Activated CD4-positive, alpha-beta T cell treated with anti-CD3 and anti-CD28 coated beads for 24 hours (primary cell): ENCODE data around the gene MICU1.
A peak's percentile ranks its signal among the peaks of the same experiment; 100 is the strongest.
"Not testable (repeated sequence)": the region's sequence is repeated elsewhere in the genome, so short reads cannot be mapped to it uniquely, and the experiment has no call there.

Experiments used
- DNase-seq, 2 donors: peaks; one replicate each; pipeline ENCODE4 v3.0.0-alpha.2; 2020; ENCODE audit warnings: low read depth in 2 of 2

MICU1 gene

DNA sequence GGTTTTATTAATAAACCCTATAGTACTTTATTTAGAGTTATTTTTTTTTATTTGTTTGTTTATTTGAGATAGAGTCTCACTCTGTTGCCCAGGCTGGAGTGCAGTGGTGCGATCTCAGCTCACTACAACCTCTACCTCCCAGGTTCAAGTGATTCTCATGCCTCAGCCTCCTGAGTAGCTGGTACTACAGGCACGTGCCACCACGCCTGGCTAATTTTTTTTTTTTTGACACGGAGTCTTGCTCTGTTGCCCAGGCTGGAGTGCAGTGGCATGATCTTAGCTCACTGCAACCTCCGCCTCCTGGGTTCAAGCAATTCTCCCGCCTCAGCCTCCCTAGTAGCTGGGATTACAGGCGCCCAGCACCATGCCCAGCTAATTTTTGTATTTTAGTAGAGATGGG is 279.8 kb downstream of the MICU1 start:
- DNase-seq: not testable (repeated sequence)

DNA sequence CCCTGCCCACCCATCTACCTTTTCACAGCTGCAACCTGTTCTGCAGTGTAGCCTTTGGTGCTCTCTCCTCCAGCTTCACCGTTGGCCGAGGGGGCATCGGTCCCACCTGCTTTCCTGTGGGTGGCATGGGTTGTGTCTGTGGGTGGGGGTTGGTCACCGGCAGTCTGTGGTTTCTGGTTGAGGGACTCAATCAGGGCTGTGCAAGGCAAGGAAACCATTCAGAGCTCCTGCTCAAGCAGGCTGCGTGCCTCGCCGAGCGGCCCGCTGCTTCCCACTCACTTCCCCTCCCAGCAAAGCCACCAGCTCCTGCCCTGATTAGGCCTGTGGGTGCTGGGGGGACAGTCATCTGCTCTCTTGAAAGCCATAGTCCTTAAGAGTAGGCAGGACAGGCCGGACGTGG is 280.9 kb downstream of the MICU1 start:
- DNase-seq: no peak

DNA sequence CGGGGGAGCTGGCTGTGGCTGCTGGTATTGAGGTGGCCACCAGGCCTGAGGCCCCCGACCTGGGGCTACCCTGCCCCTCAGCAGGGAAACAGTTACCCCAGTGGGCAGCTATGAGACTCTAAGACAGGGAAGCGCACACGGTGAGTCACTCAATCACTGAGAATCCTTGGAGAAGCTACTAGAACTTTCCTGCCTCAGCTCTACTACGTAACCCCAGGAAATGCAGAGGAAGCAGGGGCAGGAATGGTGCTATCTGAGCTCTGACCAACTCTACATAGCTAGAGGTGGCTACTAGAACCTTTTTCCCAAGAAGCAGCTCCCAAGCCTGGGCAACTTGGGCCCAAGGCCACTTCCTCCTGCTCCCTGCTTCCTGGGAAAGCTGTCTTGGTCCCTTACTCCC is 283.0 kb downstream of the MICU1 start:
- DNase-seq: no peak

DNA sequence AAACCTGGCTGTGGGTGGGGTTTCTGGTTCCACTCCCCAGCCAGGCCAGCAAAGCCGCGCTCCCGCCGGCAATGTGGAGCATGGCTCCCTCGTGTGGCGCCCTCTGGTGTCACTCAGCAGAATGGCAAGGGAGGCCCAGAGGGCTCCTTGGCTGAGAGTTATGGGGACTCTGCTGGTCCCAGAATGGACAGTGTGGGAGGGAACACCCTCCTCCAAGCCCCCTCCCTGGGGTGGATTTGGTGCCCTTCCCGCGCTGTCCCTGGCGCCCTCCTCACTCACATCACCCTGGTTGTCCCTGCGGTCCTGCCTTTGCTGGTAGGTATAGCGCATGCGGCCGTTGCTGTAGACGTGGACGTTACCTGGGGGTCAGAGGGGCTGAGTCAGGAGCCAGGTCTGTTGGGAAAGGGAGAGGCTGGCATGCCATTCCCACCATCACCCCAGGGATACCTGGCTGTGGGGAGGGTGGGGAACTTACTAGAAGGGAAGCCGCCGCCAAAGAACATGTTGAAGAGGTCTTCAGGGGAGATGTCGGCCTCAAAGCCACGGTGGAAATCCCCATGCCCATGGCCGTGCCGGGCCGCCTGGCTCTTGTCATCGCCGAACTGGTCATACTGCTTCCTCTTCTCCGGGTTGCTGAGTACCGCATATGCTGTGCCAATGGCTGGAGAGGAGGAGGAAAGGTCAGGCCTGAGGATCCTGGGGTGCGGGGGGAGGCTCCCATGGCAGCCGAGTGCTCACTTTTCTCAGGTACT is 285.2 kb downstream of the MICU1 start:
- DNase-seq: peak; percentile 66 to 74

DNA sequence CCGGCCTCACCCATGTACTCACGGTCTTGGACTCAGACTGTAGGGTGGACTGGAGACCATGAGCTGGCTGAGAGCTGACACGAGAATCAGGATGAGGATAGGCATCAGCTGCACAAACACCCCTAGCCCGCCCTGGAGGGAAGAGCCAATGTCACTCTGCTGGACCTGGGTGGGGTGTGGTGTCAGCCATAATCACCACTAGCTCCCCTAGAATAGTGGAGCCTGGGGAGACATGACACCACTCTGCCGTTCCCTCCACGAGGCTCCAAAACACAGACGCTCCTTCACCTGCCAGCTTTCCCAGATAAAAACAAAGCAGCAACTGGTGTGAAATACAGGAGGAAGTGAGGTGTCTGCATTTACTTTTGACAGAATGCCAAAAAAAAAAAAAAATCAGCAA is 287.7 kb downstream of the MICU1 start:
- DNase-seq: no peak

GRCh38 chr10:72337722-72338121 is 288.2 kb downstream of the MICU1 start:
- no peak for DNase-seq

GRCh38 chr10:72337039-72337629 is 288.7 kb downstream of the MICU1 start:
- DNase-seq: peak in 1 of 2 donors; percentile 60

DNA sequence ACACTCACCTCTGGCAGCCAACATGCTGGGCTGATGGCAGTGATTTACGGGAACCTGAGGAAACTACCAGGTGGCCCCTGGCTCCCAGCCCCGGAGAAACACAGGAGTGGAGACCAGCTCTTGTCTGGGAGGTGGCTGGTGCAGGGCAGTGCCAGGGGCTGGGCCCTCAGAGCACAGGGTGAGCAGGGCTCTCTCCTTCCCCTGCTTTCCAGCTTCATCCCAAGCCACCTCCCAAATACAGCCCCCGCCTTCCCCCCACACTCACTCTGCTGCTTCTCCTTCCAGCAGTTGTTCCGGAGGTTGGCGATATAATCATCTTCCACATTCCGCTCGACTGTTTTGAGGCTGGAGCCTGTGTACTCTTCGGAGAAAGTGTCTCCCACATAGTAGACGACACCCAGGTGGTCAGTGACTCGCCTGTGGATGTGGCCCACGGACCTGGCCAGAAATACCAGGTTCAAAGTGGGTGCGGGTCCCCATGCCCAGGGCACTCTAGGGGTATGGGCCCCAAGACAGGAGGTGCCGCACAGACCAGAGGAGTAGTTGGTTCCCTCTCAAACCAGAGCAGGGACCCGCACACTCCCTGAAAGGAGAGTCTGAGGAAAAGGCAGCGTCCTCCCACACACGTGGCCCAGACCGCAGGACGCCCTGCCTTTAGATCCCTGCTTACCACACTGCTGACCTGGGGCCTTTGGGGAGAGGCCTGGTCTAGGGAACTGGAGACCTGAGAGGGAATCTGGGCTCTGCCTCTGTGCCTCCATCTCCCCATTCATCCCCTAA is 289.4 kb downstream of the MICU1 start:
- DNase-seq: no peak

DNA sequence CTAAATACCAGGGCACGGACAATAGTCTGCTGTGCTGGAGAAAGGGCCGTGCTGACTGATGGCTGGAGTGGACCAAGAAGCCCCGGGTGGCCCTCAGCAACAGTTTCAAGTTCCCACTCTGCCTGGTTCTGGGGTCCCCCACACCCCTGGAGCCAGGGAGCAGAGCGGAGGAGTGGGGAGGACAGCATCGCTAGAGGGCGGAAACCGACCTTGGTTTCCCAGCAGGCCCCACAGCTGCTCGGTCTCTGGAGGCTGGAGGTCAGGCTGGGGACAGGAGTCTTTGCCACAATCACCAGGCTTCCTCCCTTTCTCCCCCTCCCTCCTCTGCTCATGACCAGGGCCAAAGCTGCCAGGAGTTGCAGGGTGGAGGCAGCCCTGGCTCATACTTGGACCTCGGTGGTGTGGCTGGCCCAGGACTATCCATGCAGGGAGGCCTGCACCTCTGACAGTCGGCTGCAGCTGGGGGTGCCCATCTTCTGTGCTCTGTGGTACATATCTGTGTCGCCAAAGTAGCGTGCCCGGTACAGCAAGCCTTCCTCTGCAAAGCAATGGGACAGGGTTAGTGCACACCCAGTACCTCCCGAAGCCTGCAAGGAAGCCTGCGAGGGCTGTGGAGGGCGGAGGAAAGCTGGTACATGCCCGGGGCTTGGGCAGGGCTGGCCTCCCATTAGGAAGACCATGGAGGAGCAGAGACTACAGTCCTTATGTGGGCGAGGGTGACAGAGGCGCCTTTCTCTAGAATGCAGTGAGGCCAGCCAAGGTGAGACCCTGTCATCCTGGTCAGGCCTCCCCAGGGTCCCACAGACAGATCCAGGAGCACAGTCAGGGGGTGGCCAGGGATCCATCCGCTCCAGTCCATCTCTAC is 290.3 kb downstream of the MICU1 start:
- no peak for DNase-seq

GRCh38 chr10:72334825-72335393 is 291.0 kb downstream of the MICU1 start:
- peak in 1 of 2 donors; percentile 70 for DNase-seq

DNA sequence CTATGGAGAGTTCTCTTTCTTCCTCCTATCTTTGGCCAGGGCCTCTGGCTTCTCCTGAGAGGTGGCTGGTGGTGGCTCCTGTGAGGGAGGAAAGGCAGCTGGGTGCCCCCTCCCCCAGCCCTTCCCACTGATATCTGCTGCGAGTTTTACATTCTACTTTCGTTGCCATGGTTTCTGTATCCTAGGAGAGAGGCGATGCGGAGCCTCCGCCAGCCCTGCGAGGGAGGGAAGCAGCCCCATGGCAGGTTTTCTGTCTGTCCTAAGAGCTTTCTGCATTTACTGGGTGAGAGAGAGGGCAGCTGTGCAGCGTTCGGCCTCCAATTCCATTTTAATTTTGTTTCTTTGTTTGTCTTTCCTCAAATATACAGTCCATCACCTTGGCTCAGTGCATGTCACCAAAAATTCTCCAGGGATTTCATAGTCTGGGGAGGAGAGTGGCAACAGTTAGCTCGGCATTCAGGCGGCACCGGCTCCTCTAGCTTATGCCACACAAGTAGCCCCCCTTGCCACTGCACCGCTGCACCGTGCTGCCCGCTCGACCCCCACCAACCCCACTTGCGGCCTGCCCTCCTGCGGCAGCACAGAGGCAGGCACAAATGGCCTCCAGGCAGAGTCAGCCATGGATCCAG is 291.6 kb downstream of the MICU1 start:
- no peak for DNase-seq

DNA sequence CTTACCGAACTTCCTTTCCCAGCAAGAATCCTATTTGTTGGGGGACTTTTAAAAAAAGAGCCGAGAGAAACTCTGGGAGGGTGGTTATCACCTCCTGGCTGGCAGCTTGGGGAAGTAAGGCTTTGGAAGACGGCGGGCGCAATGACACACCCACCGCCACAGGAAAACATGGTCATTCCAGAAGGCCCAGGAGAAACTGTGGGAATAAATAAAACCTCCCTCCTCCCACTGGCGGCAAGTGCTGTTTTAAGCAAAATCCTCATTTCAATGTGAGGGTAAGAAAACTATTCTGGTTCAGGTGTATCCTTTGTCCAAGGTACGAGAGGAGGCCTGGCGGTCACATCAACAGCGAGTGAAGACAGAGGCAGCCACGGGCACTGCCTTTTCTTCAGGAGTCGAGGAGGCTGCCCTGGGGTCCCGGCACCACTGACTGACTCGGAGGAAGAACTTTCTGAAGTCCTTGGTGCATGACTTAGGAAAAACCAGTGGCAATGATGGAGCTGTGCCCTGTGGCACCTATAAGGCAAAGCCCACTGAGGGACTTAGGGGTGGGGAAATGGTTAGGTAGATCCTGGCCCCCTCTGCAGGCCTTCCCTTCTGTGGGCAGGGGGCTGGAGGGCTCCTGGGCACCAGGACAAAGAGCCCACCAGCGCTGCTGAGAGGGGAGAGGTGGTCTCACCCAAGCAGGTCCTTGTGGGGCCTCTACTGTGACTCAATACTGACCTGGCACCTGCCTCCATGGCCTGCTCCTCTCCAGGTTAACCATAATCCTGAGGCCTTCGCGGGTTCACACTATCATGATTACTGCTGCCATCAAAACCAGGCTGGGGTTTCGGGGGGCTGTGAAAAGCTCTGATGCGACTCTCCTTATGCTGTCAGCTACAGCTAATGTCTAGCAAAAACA is 292.5 kb downstream of the MICU1 start:
- no peak for DNase-seq

- DNase-seq: no peak
These were observed 293.3 kb downstream of the MICU1 start for GRCh38 chr10:72332423-72333111.

DNA sequence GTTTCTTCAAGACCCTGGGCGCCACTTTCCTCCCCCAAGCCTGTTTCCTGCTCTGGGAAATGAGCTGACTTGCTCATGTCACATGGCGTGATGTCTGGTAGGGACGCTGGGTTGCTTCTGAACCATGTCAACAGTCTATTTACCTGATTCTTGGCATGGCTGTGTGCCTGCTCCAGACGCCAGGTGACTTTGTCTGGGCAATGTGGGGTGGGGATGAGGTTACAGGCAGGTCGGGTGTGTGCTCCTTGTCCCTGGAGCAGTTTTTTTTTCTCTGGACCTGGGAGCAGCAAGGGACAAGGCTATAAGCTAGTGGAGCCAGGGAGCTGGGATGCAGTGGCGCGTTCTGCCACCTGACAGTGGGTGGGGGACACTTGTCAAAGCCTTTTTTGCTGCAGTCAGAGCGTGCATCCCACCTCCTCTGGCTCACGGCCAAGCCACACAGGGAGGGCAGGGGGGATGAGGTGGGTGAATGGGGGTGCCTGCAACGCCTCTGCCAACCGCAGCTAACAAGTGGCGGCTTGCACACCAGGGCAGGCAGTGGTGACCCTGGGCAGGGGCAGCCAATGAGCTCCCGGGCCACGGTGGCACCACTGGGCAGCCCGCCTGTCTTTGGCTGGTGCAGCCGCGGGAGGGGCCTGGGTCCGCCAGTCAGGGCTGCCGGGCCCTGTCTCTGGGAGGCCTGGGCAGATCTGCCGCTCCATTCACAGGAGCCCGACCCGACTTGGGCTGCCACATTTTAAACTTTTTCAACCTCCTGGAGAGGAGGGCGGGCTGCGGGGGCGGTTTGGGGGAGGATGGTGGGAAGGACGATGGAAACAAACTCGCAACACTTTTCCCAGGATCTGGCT is 294.1 kb downstream of the MICU1 start:
- peak; percentile 67 to 81 for DNase-seq

DNA sequence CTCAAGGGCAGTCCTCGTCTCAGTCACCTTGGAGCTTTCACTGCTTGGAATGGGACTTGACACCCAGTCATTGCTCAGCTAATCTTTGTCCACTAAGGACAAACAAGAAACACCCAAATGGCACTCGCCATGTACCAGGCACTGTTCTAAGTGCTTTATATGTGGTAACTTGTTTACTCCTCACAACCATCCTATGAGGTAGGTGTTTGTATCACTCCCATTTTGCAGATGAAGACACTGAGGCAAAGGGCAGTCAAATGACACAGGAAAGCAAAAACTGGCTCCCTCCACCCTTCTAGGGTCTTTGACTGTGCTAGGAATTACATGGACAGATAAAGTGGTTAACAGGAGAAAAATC is 295.8 kb downstream of the MICU1 start:
- DNase-seq: no peak

DNA sequence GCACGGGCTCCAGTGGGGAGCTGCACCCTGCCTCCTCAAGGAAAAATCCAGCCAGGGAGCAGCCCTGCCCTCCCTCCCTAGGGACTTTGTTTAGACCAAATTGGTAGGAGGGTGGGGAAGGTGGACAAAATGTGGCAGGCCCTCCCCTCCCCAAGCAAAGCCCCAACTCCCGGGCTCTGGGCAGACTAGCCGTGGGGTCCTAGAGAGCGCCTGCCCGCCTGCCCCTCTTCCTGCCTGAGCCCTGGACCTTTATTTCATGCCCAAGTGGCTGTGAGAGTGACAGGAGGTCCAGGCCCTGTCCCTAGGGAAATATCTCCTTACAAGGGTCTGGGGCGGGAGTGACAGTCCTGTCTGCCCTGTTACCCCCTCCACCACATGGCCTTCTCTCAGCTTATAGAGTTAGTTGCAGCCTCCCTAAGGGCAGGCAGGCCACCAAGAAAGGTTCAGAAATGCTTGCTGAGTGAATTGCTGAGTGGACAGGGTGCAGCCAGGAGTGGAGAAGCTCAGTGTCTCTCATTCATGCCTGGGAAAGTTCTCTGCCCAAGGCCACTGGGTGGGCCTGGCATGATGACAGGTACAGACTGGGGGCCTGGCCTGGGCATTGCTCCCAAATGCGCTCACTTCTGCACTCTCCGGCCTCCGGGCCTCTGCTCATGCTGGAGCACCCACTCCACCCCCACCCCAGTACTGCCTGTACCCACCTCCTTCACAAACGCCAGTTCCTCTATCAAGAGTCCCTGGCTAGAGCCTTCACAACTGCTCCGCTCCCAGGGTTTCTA is 296.4 kb downstream of the MICU1 start:
- DNase-seq: no peak

- no peak for DNase-seq
These were observed 297.1 kb downstream of the MICU1 start for GRCh38 chr10:72328829-72329204.
